GM18858 (cell line): ENCODE data around the gene CCL11.

ENCODE experiments used
- ATAC-seq: cut with Tn5 transposase; IDR thresholded peaks from one replicate; pipeline ENCODE4 v1.9.1; 2021; ENCODE audit not compliant: unreplicated experiment

The CCL11 gene

GRCh38 chr17:34257299-34257985, 28.1 kb upstream of the CCL11 start:
- ATAC-seq = no peak

GRCh38 chr17:34257986-34258326, 27.6 kb upstream of the CCL11 start:
- ATAC-seq = no peak

GRCh38 chr17:34259146-34259545, 26.4 kb upstream of the CCL11 start:
- ATAC-seq = no peak

- ATAC-seq = no peak
These were observed 24.7 kb upstream of the CCL11 start for GRCh38 chr17:34260861-34261260.

GRCh38 chr17:34261568-34262337, 23.8 kb upstream of the CCL11 start:
- no peak for ATAC-seq

- ATAC-seq = no peak
These were observed 19.8 kb upstream of the CCL11 start for GRCh38 chr17:34265711-34266110.

- ATAC-seq = no peak
These were observed 15.6 kb upstream of the CCL11 start, which contains the start of gene CCL7 for GRCh38 chr17:34269969-34270368. Gene CCL7 (plus strand): TSS chr17:34270221. CDS start chr17:34270291, 70 bp downstream.

- ATAC-seq = no peak
These were observed 9.7 kb upstream of the CCL11 start for GRCh38 chr17:34275881-34276280.

- no peak for ATAC-seq
These were observed 8.7 kb upstream of the CCL11 start for GRCh38 chr17:34276826-34277225.

- no peak for ATAC-seq
These were observed 2.0 kb upstream of the CCL11 start for GRCh38 chr17:34283571-34283970.

GRCh38 chr17:34287875-34288274, 2.3 kb downstream of the CCL11 start:
- no peak for ATAC-seq

GRCh38 chr17:34290586-34290985, 5.0 kb downstream of the CCL11 start:
- ATAC-seq = no peak

- no peak for ATAC-seq
These were observed 6.3 kb downstream of the CCL11 start for GRCh38 chr17:34291721-34292348.

GRCh38 chr17:34299027-34299426, 13.5 kb downstream of the CCL11 start:
- no peak for ATAC-seq

- no peak for ATAC-seq
These were observed 14.5 kb downstream of the CCL11 start for GRCh38 chr17:34299956-34300577.

- ATAC-seq = no peak
These were observed 15.3 kb downstream of the CCL11 start for GRCh38 chr17:34300652-34301370.

- ATAC-seq = no peak
These were observed 16.4 kb downstream of the CCL11 start for GRCh38 chr17:34301986-34302385.

- ATAC-seq = no peak
These were observed 17.1 kb downstream of the CCL11 start for GRCh38 chr17:34302636-34303035.

- ATAC-seq = no peak
These were observed 18.1 kb downstream of the CCL11 start for GRCh38 chr17:34303606-34304005.

- ATAC-seq = no peak
These were observed 19.5 kb downstream of the CCL11 start for GRCh38 chr17:34305061-34305460.

- ATAC-seq = no peak
These were observed 20.1 kb downstream of the CCL11 start for GRCh38 chr17:34305606-34306005.
